ENCODE data around the gene ABHD1.
"Not testable (repeated sequence)": the region's sequence is repeated elsewhere in the genome, so short reads cannot be mapped to it uniquely, and the experiment has no call there.

ABHD1 gene

GRCh38 chr2:27095745-27096651, 27.6 kb upstream of the ABHD1 start:
- H3K4me3 ChIP-seq (ENCODE audit: low read depth, low read length), result peak overlapping the region; percentile 46; the same call in 1 of the 2 replicates
- no peak overlapping the region for H3K9ac ChIP-seq (ENCODE audit: low read depth, low read length)
- peaks cover 8% of the 10 kb centered on the region; the same call in 1 of the 2 replicates for H3K4me1 ChIP-seq (ENCODE audit: control insufficient read depth, insufficient read depth, low read length)
- H3K9me3 ChIP-seq (ENCODE audit: control insufficient read depth, insufficient read depth, low read length), result no peaks in the 10 kb centered on the region
- H3K27ac ChIP-seq (ENCODE audit: low read depth, low read length), result no peak overlapping the region
- H3K36me3 ChIP-seq (ENCODE audit: control insufficient read depth, insufficient read depth, low read length), result no peaks in the 10 kb centered on the region
- no peaks in the 10 kb centered on the region for H3K27me3 ChIP-seq (ENCODE audit: control insufficient read depth, insufficient read depth, low read length)

DNA sequence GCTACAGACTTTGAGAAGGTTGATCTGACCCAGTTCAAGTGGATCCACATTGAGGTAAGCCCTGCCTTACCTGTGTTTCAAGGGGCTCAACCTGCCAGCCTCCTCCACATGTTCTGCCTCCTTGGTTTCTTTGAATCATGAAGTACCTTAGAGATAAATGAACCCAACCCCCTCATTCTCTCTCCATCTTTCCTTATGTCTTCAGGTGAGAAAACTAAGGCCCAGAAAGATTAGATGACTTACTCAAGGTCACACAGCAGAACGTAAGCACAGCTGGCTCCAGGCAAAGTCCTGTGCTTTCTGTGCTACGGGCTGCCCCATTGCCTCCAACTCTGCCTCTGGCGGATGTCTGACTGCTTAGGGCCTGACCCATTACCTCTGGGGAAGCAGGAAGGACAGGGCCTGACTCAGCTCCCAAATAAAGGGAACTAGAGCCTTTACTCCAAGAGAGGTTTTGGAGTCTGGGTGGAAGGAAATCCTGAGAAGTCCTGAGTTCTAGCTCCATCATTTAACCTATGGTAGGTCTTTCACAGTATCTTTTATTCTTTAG, 26.8 kb upstream of the ABHD1 start:
- Histone ChIP-seq H3K27me3 (ENCODE audit: control insufficient read depth, insufficient read depth, low read length) (no peaks in the 10 kb centered on the region), H3K9ac (ENCODE audit: low read depth, low read length) (no peak overlapping the region), H3K9me3 (ENCODE audit: control insufficient read depth, insufficient read depth, low read length) (no peaks in the 10 kb centered on the region), H3K4me1 (ENCODE audit: control insufficient read depth, insufficient read depth, low read length) (peaks cover 8% of the 10 kb centered on the region; the same call in 1 of the 2 replicates), H3K36me3 (ENCODE audit: control insufficient read depth, insufficient read depth, low read length) (no peaks in the 10 kb centered on the region), H3K27ac (ENCODE audit: low read depth, low read length) (no peak overlapping the region), H3K4me3 (ENCODE audit: low read depth, low read length) (no peak overlapping the region)

DNA sequence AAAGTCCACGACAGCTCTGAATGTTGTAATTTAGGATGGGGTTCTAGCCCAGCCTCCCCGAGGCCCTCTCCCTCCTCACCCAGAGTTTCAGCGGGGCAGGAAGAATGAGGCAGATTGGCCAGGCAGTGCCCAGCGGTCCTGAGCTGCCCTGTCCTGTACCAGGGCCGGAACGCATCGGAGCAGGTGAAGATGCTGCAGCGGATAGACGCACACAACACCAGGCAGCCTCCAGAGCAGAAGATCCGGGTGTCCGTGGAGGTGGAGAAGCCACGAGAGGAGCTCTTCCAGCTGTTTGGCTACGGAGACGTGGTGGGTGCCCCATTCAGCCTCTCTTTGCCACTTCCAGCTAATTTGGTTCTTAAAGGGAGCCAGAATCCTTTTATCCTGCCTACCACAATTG, 26.3 kb upstream of the ABHD1 start:
- Histone ChIP-seq H3K4me1 (ENCODE audit: control insufficient read depth, insufficient read depth, low read length) (peaks cover 8% of the 10 kb centered on the region; the same call in 1 of the 2 replicates), H3K9me3 (ENCODE audit: control insufficient read depth, insufficient read depth, low read length) (no peaks in the 10 kb centered on the region), H3K36me3 (ENCODE audit: control insufficient read depth, insufficient read depth, low read length) (no peaks in the 10 kb centered on the region), H3K4me3 (ENCODE audit: low read depth, low read length) (no peak overlapping the region), H3K27ac (ENCODE audit: low read depth, low read length) (no peak overlapping the region), H3K27me3 (ENCODE audit: control insufficient read depth, insufficient read depth, low read length) (no peaks in the 10 kb centered on the region), H3K9ac (ENCODE audit: low read depth, low read length) (no peak overlapping the region)

- no peaks in the 10 kb centered on the region for H3K27me3 ChIP-seq (ENCODE audit: control insufficient read depth, insufficient read depth, low read length)
- H3K4me3 ChIP-seq (ENCODE audit: low read depth, low read length), result no peak overlapping the region
- H3K4me1 ChIP-seq (ENCODE audit: control insufficient read depth, insufficient read depth, low read length), result peaks cover 8% of the 10 kb centered on the region; the same call in 1 of the 2 replicates
- H3K9me3 ChIP-seq (ENCODE audit: control insufficient read depth, insufficient read depth, low read length), result no peaks in the 10 kb centered on the region
- H3K36me3 ChIP-seq (ENCODE audit: control insufficient read depth, insufficient read depth, low read length), result no peaks in the 10 kb centered on the region
- H3K9ac ChIP-seq (ENCODE audit: low read depth, low read length), result no peak overlapping the region
- H3K27ac ChIP-seq (ENCODE audit: low read depth, low read length), result no peak overlapping the region
Observed at GRCh38 chr2:27099334-27099955, 24.2 kb upstream of the ABHD1 start.

DNA sequence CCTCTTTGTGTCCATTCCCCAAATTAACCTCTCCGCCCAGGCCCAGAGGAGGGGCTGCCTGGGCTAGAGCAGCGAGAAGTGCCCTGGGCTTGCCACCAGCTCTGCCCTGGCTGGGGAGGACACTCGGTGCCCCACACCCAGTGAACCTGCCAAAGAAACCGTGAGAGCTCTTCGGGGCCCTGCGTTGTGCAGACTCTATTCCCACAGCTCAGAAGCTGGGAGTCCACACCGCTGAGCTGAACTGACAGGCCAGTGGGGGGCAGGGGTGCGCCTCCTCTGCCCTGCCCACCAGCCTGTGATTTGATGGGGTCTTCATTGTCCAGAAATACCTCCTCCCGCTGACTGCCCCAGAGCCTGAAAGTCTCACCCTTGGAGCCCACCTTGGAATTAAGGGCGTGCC, 23.6 kb upstream of the ABHD1 start:
- no peak overlapping the region for H3K9ac ChIP-seq (ENCODE audit: low read depth, low read length)

GRCh38 chr2:27102329-27102728, 21.3 kb upstream of the ABHD1 start:
- Histone ChIP-seq H3K36me3 (ENCODE audit: control insufficient read depth, insufficient read depth, low read length) (no peaks in the 10 kb centered on the region), H3K27ac (ENCODE audit: low read depth, low read length) (no peak overlapping the region), H3K4me1 (ENCODE audit: control insufficient read depth, insufficient read depth, low read length) (no peaks in the 10 kb centered on the region), H3K9me3 (ENCODE audit: control insufficient read depth, insufficient read depth, low read length) (no peaks in the 10 kb centered on the region), H3K27me3 (ENCODE audit: control insufficient read depth, insufficient read depth, low read length) (no peaks in the 10 kb centered on the region), H3K4me3 (ENCODE audit: low read depth, low read length) (no peak overlapping the region), H3K9ac (ENCODE audit: low read depth, low read length) (no peak overlapping the region)

More for the DNA sequence above, 23.6 kb upstream of the ABHD1 start:
- H3K4me1 ChIP-seq (ENCODE audit: control insufficient read depth, insufficient read depth, low read length), result peaks cover 8% of the 10 kb centered on the region; the same call in 1 of the 2 replicates
- H3K4me3 ChIP-seq (ENCODE audit: low read depth, low read length), result no peak overlapping the region
- H3K36me3 ChIP-seq (ENCODE audit: control insufficient read depth, insufficient read depth, low read length), result no peaks in the 10 kb centered on the region
- no peaks in the 10 kb centered on the region for H3K9me3 ChIP-seq (ENCODE audit: control insufficient read depth, insufficient read depth, low read length)
- H3K27me3 ChIP-seq (ENCODE audit: control insufficient read depth, insufficient read depth, low read length), result no peaks in the 10 kb centered on the region
- H3K27ac ChIP-seq (ENCODE audit: low read depth, low read length), result no peak overlapping the region

DNA sequence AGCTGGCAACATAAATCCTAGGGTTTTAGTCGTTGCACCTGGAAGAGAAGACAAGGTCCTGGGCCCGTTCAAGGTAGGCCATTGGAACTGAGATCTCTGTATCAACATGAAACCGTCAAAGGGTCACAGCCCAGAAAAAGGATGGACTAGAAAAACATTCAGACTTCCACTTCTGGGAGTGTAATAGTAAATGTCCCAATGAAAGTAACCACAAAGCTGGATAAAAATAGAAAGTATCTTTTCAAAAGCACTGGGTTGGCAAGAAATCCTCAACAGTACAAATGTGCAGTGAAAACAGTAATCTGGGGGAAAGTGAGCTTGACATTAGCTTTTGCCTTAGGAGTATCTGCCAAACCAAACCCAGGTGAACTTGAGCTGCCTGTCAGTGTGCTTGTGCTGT, 17.6 kb upstream of the ABHD1 start:
- no peaks in the 10 kb centered on the region for H3K9me3 ChIP-seq (ENCODE audit: control insufficient read depth, insufficient read depth, low read length)
- H3K36me3 ChIP-seq (ENCODE audit: control insufficient read depth, insufficient read depth, low read length), result no peaks in the 10 kb centered on the region

GRCh38 chr2:27108221-27108620, 15.4 kb upstream of the ABHD1 start:
- H3K9ac ChIP-seq (ENCODE audit: low read depth, low read length), result no peak overlapping the region
- no peaks in the 10 kb centered on the region for H3K36me3 ChIP-seq (ENCODE audit: control insufficient read depth, insufficient read depth, low read length)
- no peak overlapping the region for H3K27ac ChIP-seq (ENCODE audit: low read depth, low read length)
- no peaks in the 10 kb centered on the region for H3K4me1 ChIP-seq (ENCODE audit: control insufficient read depth, insufficient read depth, low read length)
- no peak overlapping the region for H3K4me3 ChIP-seq (ENCODE audit: low read depth, low read length)
- H3K9me3 ChIP-seq (ENCODE audit: control insufficient read depth, insufficient read depth, low read length), result no peaks in the 10 kb centered on the region
- no peaks in the 10 kb centered on the region for H3K27me3 ChIP-seq (ENCODE audit: control insufficient read depth, insufficient read depth, low read length)

More for the DNA sequence above, 17.6 kb upstream of the ABHD1 start:
- Histone ChIP-seq H3K9ac (ENCODE audit: low read depth, low read length) (no peak overlapping the region), H3K27me3 (ENCODE audit: control insufficient read depth, insufficient read depth, low read length) (no peaks in the 10 kb centered on the region), H3K27ac (ENCODE audit: low read depth, low read length) (no peak overlapping the region), H3K4me1 (ENCODE audit: control insufficient read depth, insufficient read depth, low read length) (no peaks in the 10 kb centered on the region), H3K4me3 (ENCODE audit: low read depth, low read length) (no peak overlapping the region)

DNA sequence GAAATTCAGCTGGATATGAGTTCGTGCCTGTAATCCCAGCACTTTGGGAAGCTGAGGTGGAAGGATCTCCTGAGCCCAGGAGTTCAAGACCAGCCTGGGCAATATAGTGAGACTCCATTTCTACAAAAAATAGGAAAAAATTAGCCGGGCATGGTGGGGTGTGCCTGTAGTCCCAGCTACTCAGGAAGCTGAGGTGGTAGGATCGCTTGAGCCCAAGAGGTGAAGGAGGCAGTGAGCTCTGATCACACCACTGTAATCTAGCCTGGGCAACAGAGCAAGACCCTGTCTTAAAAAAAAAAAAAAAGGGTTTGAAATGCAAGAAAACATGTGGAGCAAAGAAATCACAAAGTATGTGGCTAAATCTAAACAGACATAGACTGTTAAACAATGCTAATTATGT, 14.5 kb upstream of the ABHD1 start:
- Histone ChIP-seq H3K4me1 (ENCODE audit: control insufficient read depth, insufficient read depth, low read length) (no peaks in the 10 kb centered on the region), H3K9ac (ENCODE audit: low read depth, low read length) (no peak overlapping the region), H3K4me3 (ENCODE audit: low read depth, low read length) (no peak overlapping the region), H3K27me3 (ENCODE audit: control insufficient read depth, insufficient read depth, low read length) (no peaks in the 10 kb centered on the region), H3K9me3 (ENCODE audit: control insufficient read depth, insufficient read depth, low read length) (no peaks in the 10 kb centered on the region), H3K27ac (ENCODE audit: low read depth, low read length) (no peak overlapping the region), H3K36me3 (ENCODE audit: control insufficient read depth, insufficient read depth, low read length) (no peaks in the 10 kb centered on the region)

- H3K9ac ChIP-seq (ENCODE audit: low read depth, low read length); H3K4me3 ChIP-seq (ENCODE audit: low read depth, low read length): not testable (repeated sequence)
Observed at GRCh38 chr2:27110603-27111352, 12.8 kb upstream of the ABHD1 start.

More at GRCh38 chr2:27110603-27111352, 12.8 kb upstream of the ABHD1 start:
- H3K36me3 ChIP-seq (ENCODE audit: control insufficient read depth, insufficient read depth, low read length); H3K4me1 ChIP-seq (ENCODE audit: control insufficient read depth, insufficient read depth, low read length); H3K27me3 ChIP-seq (ENCODE audit: control insufficient read depth, insufficient read depth, low read length); H3K27ac ChIP-seq (ENCODE audit: low read depth, low read length); H3K9me3 ChIP-seq (ENCODE audit: control insufficient read depth, insufficient read depth, low read length): not testable (repeated sequence)

Data from HUES48 (cell line).